Nephron progenitor cell (in vitro differentiated cells): Measurements from ENCODE around the gene ATIC.

ENCODE experiments used
- DNase-seq: peaks from one replicate; pipeline ENCODE4 v3.0.0; 2021
- H3K27ac Mint-ChIP-seq: 2 replicates; pipeline ENCODE4 v1.8.0; 2021; ENCODE audit warnings: mild to moderate bottlenecking, moderate library complexity, mixed read lengths
- H3K27me3 Mint-ChIP-seq: 2 replicates; pipeline ENCODE4 v1.8.0; 2021; ENCODE audit warnings: mild to moderate bottlenecking, low read depth, mixed read lengths; ENCODE audit not compliant: poor library complexity
- H3K36me3 Mint-ChIP-seq: 2 replicates; pipeline ENCODE4 v1.8.0; 2021; ENCODE audit warnings: low read depth, mixed read lengths
- H3K4me1 Mint-ChIP-seq: 2 replicates; pipeline ENCODE4 v1.8.0; 2021; ENCODE audit warnings: mixed read lengths
- H3K4me3 Mint-ChIP-seq: 2 replicates; pipeline ENCODE4 v1.8.0; 2021; ENCODE audit warnings: mild to moderate bottlenecking, moderate library complexity, mixed read lengths
- H3K9me3 Mint-ChIP-seq: 2 replicates; pipeline ENCODE4 v1.8.0; 2021; ENCODE audit warnings: mild to moderate bottlenecking, moderate library complexity, mixed read lengths
- CTCF ChIP-seq: fragments of 200-600 bp; sonication (generic); IDR thresholded peaks from 2 replicates; pipeline ENCODE4 v1.5.0; 2021; ENCODE audit warnings: antibody characterized with exemption

The ATIC gene

GRCh38 chr2:215280326-215280725 is 31.5 kb upstream of the ATIC start:
- H3K4me3 Mint-ChIP-seq = no peak overlapping the region
- no peak overlapping the region for H3K27ac Mint-ChIP-seq
- no peak for DNase-seq
- no peaks in the 10 kb centered on the region for H3K9me3 Mint-ChIP-seq
- no peak for TF ChIP-seq CTCF
- H3K36me3 Mint-ChIP-seq = no peaks in the 10 kb centered on the region
- no peaks in the 10 kb centered on the region for H3K4me1 Mint-ChIP-seq
- no peaks in the 10 kb centered on the region for H3K27me3 Mint-ChIP-seq

GRCh38 chr2:215283221-215283620 is 28.6 kb upstream of the ATIC start:
- H3K4me3 Mint-ChIP-seq = no peak overlapping the region
- no peak for DNase-seq
- no peaks in the 10 kb centered on the region for H3K27me3 Mint-ChIP-seq
- no peak for TF ChIP-seq CTCF
- H3K4me1 Mint-ChIP-seq = no peaks in the 10 kb centered on the region
- no peak overlapping the region for H3K27ac Mint-ChIP-seq
- H3K36me3 Mint-ChIP-seq = no peaks in the 10 kb centered on the region
- H3K9me3 Mint-ChIP-seq = no peaks in the 10 kb centered on the region

GRCh38 chr2:215286309-215286708 is 25.6 kb upstream of the ATIC start:
- Mint-ChIP-seq H3K27me3 (no peaks in the 10 kb centered on the region), H3K27ac (no peak overlapping the region), H3K4me1 (no peaks in the 10 kb centered on the region), H3K4me3 (no peak overlapping the region), H3K36me3 (no peaks in the 10 kb centered on the region), H3K9me3 (peaks cover 6% of the 10 kb centered on the region)
- TF ChIP-seq CTCF = no peak
- DNase-seq = no peak

GRCh38 chr2:215288112-215288815 is 23.6 kb upstream of the ATIC start:
- no peak for TF ChIP-seq CTCF
- Mint-ChIP-seq H3K9me3 (peaks cover 6% of the 10 kb centered on the region), H3K27ac (no peak overlapping the region), H3K36me3 (no peaks in the 10 kb centered on the region), H3K4me1 (no peaks in the 10 kb centered on the region), H3K27me3 (no peaks in the 10 kb centered on the region), H3K4me3 (no peak overlapping the region)
- no peak for DNase-seq

- H3K27me3 Mint-ChIP-seq = no peaks in the 10 kb centered on the region
- no peak for TF ChIP-seq CTCF
- no peak overlapping the region for H3K4me3 Mint-ChIP-seq
- no peak overlapping the region for H3K27ac Mint-ChIP-seq
- H3K36me3 Mint-ChIP-seq = no peaks in the 10 kb centered on the region
- H3K4me1 Mint-ChIP-seq = no peaks in the 10 kb centered on the region
- peaks cover 6% of the 10 kb centered on the region for H3K9me3 Mint-ChIP-seq
- DNase-seq = no peak
These were observed 20.8 kb upstream of the ATIC start for GRCh38 chr2:215290980-215291599.

GRCh38 chr2:215293879-215294278 is 18.0 kb upstream of the ATIC start:
- H3K4me1 Mint-ChIP-seq = no peaks in the 10 kb centered on the region
- no peak for TF ChIP-seq CTCF
- no peaks in the 10 kb centered on the region for H3K36me3 Mint-ChIP-seq
- no peak overlapping the region for H3K27ac Mint-ChIP-seq
- no peaks in the 10 kb centered on the region for H3K27me3 Mint-ChIP-seq
- no peak for DNase-seq
- H3K9me3 Mint-ChIP-seq = peaks cover 11% of the 10 kb centered on the region
- H3K4me3 Mint-ChIP-seq = no peak overlapping the region
